ENCODE data around the gene VAV1.

GRCh38 chr19:6822311-6822670, 49.8 kb downstream of the VAV1 start:
- TF ChIP-seq CTCF (IDR thresholded peaks at IDR 0.05) (no peak), POLR2A (IDR thresholded peaks at IDR 0.05) (no peak)

Measured in esophagus squamous epithelium (tissue), 4 donors.